Breast epithelium (tissue), 4 donors: ENCODE data around the gene CLCNKB. TPM values are rescaled to one million over a fixed set of nuclear protein-coding genes. Genes with fewer than 3 reads are reported as not detected.
A peak's percentile ranks its signal among the peaks of the same experiment; 100 is the strongest.

Source experiments
- DNase-seq, 2 donors: peaks; one replicate each; pipeline ENCODE4 v3.0.0-alpha.2; 2019; ENCODE audit warnings: low spot score in 2 of 2
- H3K27ac ChIP-seq, 2 donors: fragments of 200-600 bp; sonication (generic) in 1 of 2; one replicate each; pipeline ENCODE4 v1.5.1; 2016 to 2019; ENCODE audit warnings: mild to moderate bottlenecking in 1 of 2
- H3K27me3 ChIP-seq, 2 donors: fragments of 200-600 bp; sonication (generic) in 1 of 2; one replicate each; pipeline versions ENCODE4 v1.5.1 to v1.6.0; 2017 to 2019; ENCODE audit warnings: control low read depth in 1 of 2, mild to moderate bottlenecking in 1 of 2
- H3K36me3 ChIP-seq: fragments of 200-600 bp; one replicate; pipeline ENCODE4 v1.5.1; 2019
- H3K4me1 ChIP-seq, 2 donors: fragments of 200-600 bp; sonication (generic); one replicate each; pipeline ENCODE4 v1.5.1; 2016 to 2019; ENCODE audit warnings: control low read depth in 1 of 2
- H3K4me3 ChIP-seq, 3 donors: fragments of 200-600 bp; sonication (generic); 1 replicate in 2 of 3; 2 replicates in 1 of 3; pipeline ENCODE4 v1.5.1; 2016 to 2019; ENCODE audit warnings: mild to moderate bottlenecking in 3 of 3, moderate library complexity in 2 of 3
- H3K9me3 ChIP-seq, 2 donors: fragments of 200-600 bp; sonication (generic) in 1 of 2; one replicate each; pipeline ENCODE4 v1.5.1; 2016 to 2019; ENCODE audit warnings: control low read depth in 1 of 2
- POLR2A ChIP-seq: fragments of 450-650 bp; IDR thresholded peaks from one replicate; pipeline ENCODE4 v1.6.1; 2016; ENCODE audit warnings: antibody characterized with exemption, mild to moderate bottlenecking, moderate library complexity
- POLR2AphosphoS5 ChIP-seq, 3 donors: sonication (generic); formaldehyde crosslinking; IDR thresholded peaks; one replicate each; pipeline ENCODE4 v1.6.1; 2017; ENCODE audit warnings: antibody characterized with exemption in 3 of 3
- intact Hi-C: fragments of 100-400 bp; cut with DNase I; formaldehyde crosslinking; loops from one replicate; pipeline ENCODE4 v1.15.1; 2023; ENCODE audit warnings: low total_unique reads
- total RNA-seq, 3 donors: library from RNA; depleted of rRNA; stranded (reverse); fragments of >200 nt; gene quantifications; one replicate each; pipeline ENCODE4 v1.1.0, GENCODE V29; 2016
- TF ChIP-seq, protein P1 (sequence below), 3 donors: fragments of 450-650 bp; IDR thresholded peaks; one replicate each; pipeline ENCODE4 v1.5.1; 2016 to 2017; ENCODE audit warnings: antibody characterized with exemption in 3 of 3, mild to moderate bottlenecking in 3 of 3, moderate library complexity in 3 of 3

The CLCNKB gene
- total RNA-seq, 3 donors from 2014 or later = 0.32 to 0.88 (median 0.33) TPM

GRCh38 chr1:16074217-16074616 lies 30.6 kb downstream of the CLCNKB start:
- no peaks in the 10 kb centered on the region for H3K36me3 ChIP-seq
- peaks cover 3 to 7% of the 10 kb centered on the region in 2 donors for H3K4me1 ChIP-seq
- DNase-seq = no peak
- no peak overlapping the region for H3K27ac ChIP-seq
- H3K27me3 ChIP-seq = no peaks in the 10 kb centered on the region
- intact Hi-C loops = no loop called here
- TF ChIP-seq POLR2AphosphoS5 (IDR thresholded peaks at IDR 0.05) = no peak
- H3K4me3 ChIP-seq = peak overlapping the region in 1 of 3 donors; percentile 73
- H3K9me3 ChIP-seq = no peaks in the 10 kb centered on the region

- Histone ChIP-seq H3K27me3 (no peaks in the 10 kb centered on the region), H3K9me3 (no peaks in the 10 kb centered on the region), H3K27ac (peak overlapping the region in 1 of 2 donors; percentile 76), H3K36me3 (no peaks in the 10 kb centered on the region), H3K4me3 (no peak overlapping the region), H3K4me1 (peaks cover 3 to 7% of the 10 kb centered on the region in 2 donors)
- TF ChIP-seq POLR2AphosphoS5 (IDR thresholded peaks at IDR 0.05) = no peak
- no peak for TF ChIP-seq POLR2A
- TF ChIP-seq, protein P1, sequence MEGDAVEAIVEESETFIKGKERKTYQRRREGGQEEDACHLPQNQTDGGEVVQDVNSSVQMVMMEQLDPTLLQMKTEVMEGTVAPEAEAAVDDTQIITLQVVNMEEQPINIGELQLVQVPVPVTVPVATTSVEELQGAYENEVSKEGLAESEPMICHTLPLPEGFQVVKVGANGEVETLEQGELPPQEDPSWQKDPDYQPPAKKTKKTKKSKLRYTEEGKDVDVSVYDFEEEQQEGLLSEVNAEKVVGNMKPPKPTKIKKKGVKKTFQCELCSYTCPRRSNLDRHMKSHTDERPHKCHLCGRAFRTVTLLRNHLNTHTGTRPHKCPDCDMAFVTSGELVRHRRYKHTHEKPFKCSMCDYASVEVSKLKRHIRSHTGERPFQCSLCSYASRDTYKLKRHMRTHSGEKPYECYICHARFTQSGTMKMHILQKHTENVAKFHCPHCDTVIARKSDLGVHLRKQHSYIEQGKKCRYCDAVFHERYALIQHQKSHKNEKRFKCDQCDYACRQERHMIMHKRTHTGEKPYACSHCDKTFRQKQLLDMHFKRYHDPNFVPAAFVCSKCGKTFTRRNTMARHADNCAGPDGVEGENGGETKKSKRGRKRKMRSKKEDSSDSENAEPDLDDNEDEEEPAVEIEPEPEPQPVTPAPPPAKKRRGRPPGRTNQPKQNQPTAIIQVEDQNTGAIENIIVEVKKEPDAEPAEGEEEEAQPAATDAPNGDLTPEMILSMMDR (IDR thresholded peaks at IDR 0.05) = no peak
- intact Hi-C loops = no loop called here
- peak in 1 of 2 donors; percentile 61 for DNase-seq
Observed at GRCh38 chr1:16075337-16076030, 31.9 kb downstream of the CLCNKB start.

DNA sequence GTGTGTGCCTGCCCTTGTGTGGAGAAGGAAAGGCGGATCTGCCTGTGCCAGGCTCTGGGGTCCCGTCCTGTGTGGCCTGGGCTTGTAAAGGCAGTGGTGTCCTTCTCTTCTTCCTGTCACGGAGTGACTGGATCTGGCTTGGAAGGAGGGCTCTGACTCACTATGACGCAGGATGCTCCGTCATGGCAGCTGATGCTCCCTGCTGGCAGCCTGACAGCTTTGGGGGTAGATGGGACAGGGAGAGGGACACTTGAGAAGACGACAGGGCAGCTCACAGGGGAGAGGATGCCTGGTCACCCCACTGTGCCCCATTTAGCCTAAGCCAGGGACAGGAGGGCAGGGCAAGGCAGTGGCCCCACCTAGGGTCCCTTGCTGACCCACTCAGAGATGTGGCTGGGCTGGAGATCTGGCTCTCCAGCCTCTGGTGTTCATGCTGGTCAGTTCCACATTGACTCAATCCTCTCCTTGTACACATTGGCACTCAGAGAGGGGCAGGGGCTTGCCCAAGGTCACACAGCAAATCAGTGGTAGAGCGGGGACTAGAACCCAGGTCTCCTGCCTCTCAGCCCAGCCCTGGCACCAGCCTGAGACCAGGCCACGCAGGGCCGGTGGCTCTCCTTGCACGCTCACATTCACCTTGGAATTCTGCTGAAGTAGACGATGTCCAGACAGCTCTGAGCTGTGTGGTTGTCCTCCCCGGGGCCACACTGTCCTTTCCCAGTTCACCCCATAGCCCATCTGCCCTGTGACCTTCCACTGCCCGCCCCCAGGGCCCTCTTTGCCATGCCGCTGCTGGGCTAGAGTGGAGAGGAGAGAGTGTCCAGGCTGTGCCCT lies 32.7 kb downstream of the CLCNKB start:
- DNase-seq = no peak
- H3K4me1 ChIP-seq = peaks cover 3 to 7% of the 10 kb centered on the region in 2 donors
- H3K27ac ChIP-seq = peak overlapping the region in 1 of 2 donors; percentile 76
- H3K4me3 ChIP-seq = no peak overlapping the region
- intact Hi-C loops = no loop called here
- no peaks in the 10 kb centered on the region for H3K27me3 ChIP-seq
- TF ChIP-seq POLR2AphosphoS5 (IDR thresholded peaks at IDR 0.05) (no peak), POLR2A (no peak)
- TF ChIP-seq, protein P1 (IDR thresholded peaks at IDR 0.05) = no peak
- no peaks in the 10 kb centered on the region for H3K9me3 ChIP-seq
- no peaks in the 10 kb centered on the region for H3K36me3 ChIP-seq

DNA sequence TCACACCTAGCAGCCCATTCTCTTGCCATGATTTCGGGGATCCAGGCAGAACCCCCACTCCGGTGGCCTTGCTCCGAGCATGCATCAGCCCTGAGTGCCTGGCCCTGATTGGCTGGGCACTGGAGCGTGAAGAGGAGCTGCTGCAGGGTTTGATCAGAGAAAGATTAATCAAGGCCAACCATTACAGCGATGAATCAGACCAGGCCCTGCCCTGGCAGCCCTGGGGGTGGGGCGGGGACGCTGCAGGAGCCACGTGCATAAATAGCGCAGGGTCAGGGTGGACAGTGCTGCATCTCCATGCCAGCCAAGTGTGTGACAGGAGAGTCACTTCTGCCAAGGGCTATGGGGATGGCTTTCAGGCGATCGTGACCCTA lies 33.3 kb downstream of the CLCNKB start:
- intact Hi-C loops = no loop called here
- Histone ChIP-seq H3K27me3 (no peaks in the 10 kb centered on the region), H3K9me3 (no peaks in the 10 kb centered on the region), H3K27ac (peak overlapping the region in 1 of 2 donors; percentile 76), H3K4me3 (no peak overlapping the region), H3K36me3 (no peaks in the 10 kb centered on the region), H3K4me1 (peaks cover 3 to 7% of the 10 kb centered on the region in 2 donors)
- no peak for TF ChIP-seq POLR2AphosphoS5 (IDR thresholded peaks at IDR 0.05)
- no peak for TF ChIP-seq POLR2A
- TF ChIP-seq, protein P1 (IDR thresholded peaks at IDR 0.05) = no peak
- no peak for DNase-seq

- no peak overlapping the region for H3K27ac ChIP-seq
- peaks cover 3 to 7% of the 10 kb centered on the region in 2 donors for H3K4me1 ChIP-seq
- no peaks in the 10 kb centered on the region for H3K9me3 ChIP-seq
- H3K36me3 ChIP-seq = no peaks in the 10 kb centered on the region
- TF ChIP-seq POLR2AphosphoS5 (IDR thresholded peaks at IDR 0.05) (no peak), POLR2A (no peak)
- TF ChIP-seq, protein P1 (IDR thresholded peaks at IDR 0.05) = no peak
- DNase-seq = no peak
- intact Hi-C loops = no loop called here
- H3K27me3 ChIP-seq = no peaks in the 10 kb centered on the region
- no peak overlapping the region for H3K4me3 ChIP-seq
Observed at GRCh38 chr1:16077406-16078245, 34.0 kb downstream of the CLCNKB start.
